ENCODE results near the gene HLA-B. TPM values are rescaled to one million over a fixed set of nuclear protein-coding genes. Genes with fewer than 3 reads are reported as not detected.

HLA-B gene
- total RNA-seq, 2 donors from 2014 or later: 552 to 852 TPM

- DNase-seq (ENCODE audit: low spot score) (no peak), ATAC-seq (ENCODE audit: insufficient number of reproducible peaks, low FRiP score, low read depth) (no peak)
- TF ChIP-seq CTCF (IDR thresholded peaks at IDR 0.05): no peak
- Histone ChIP-seq H3K4me1 (ENCODE audit: control insufficient read depth in 1 of 2, low read depth in 2 of 2) (no peaks in the 10 kb centered on the region), H3K36me3 (no peaks in the 10 kb centered on the region), H3K27me3 (replicated peaks; ENCODE audit: insufficient read depth) (no peaks in the 10 kb centered on the region), H3K27ac (no peak overlapping the region), H3K9me3 (no peaks in the 10 kb centered on the region), H3K4me3 (no peak overlapping the region)
Measured at GRCh38 chr6:31379850-31380249, 22.9 kb upstream of the HLA-B start.

GRCh38 chr6:31378721-31379103, 21.7 kb upstream of the HLA-B start:
- no peaks in the 10 kb centered on the region for H3K4me1 ChIP-seq (ENCODE audit: control insufficient read depth in 1 of 2, low read depth in 2 of 2)
- no peaks in the 10 kb centered on the region for H3K36me3 ChIP-seq
- H3K9me3 ChIP-seq: no peaks in the 10 kb centered on the region
- H3K27me3 ChIP-seq (replicated peaks; ENCODE audit: insufficient read depth): no peaks in the 10 kb centered on the region
- no peak for ATAC-seq (ENCODE audit: insufficient number of reproducible peaks, low FRiP score, low read depth)
- no peak overlapping the region for H3K4me3 ChIP-seq
- TF ChIP-seq CTCF (IDR thresholded peaks at IDR 0.05): no peak
- no peak for DNase-seq (ENCODE audit: low spot score)
- no peak overlapping the region for H3K27ac ChIP-seq

GRCh38 chr6:31378062-31378720, 21.2 kb upstream of the HLA-B start:
- H3K27me3 ChIP-seq (replicated peaks; ENCODE audit: insufficient read depth): no peaks in the 10 kb centered on the region
- H3K9me3 ChIP-seq: no peaks in the 10 kb centered on the region
- no peaks in the 10 kb centered on the region for H3K4me1 ChIP-seq (ENCODE audit: control insufficient read depth in 1 of 2, low read depth in 2 of 2)
- ATAC-seq (ENCODE audit: insufficient number of reproducible peaks, low FRiP score, low read depth): no peak
- no peak for DNase-seq (ENCODE audit: low spot score)
- no peak overlapping the region for H3K27ac ChIP-seq
- no peak overlapping the region for H3K4me3 ChIP-seq
- no peaks in the 10 kb centered on the region for H3K36me3 ChIP-seq
- no peak for TF ChIP-seq CTCF (IDR thresholded peaks at IDR 0.05)

GRCh38 chr6:31377029-31377428, 20.1 kb upstream of the HLA-B start:
- no peaks in the 10 kb centered on the region for H3K27me3 ChIP-seq (replicated peaks; ENCODE audit: insufficient read depth)
- no peak for ATAC-seq (ENCODE audit: insufficient number of reproducible peaks, low FRiP score, low read depth)
- H3K4me1 ChIP-seq (ENCODE audit: control insufficient read depth in 1 of 2, low read depth in 2 of 2): no peaks in the 10 kb centered on the region
- no peaks in the 10 kb centered on the region for H3K36me3 ChIP-seq
- no peak for TF ChIP-seq CTCF (IDR thresholded peaks at IDR 0.05)
- DNase-seq (ENCODE audit: low spot score): no peak
- H3K9me3 ChIP-seq: no peaks in the 10 kb centered on the region
- no peak overlapping the region for H3K4me3 ChIP-seq
- H3K27ac ChIP-seq: no peak overlapping the region

- Histone ChIP-seq H3K4me3 (no peak overlapping the region), H3K27me3 (replicated peaks; ENCODE audit: insufficient read depth) (no peaks in the 10 kb centered on the region), H3K4me1 (ENCODE audit: control insufficient read depth in 1 of 2, low read depth in 2 of 2) (no peaks in the 10 kb centered on the region), H3K9me3 (no peaks in the 10 kb centered on the region), H3K36me3 (no peaks in the 10 kb centered on the region), H3K27ac (no peak overlapping the region)
- no peak for ATAC-seq (ENCODE audit: insufficient number of reproducible peaks, low FRiP score, low read depth)
- TF ChIP-seq CTCF (IDR thresholded peaks at IDR 0.05): no peak
- no peak for DNase-seq (ENCODE audit: low spot score)
Measured at GRCh38 chr6:31375699-31376098, 18.7 kb upstream of the HLA-B start.

Data from thoracic aorta (tissue), 2 donors.